Measurements from ENCODE around the gene PGM2. TPM values are rescaled to one million over a fixed set of nuclear protein-coding genes. Genes with fewer than 3 reads are reported as not detected.
A peak's percentile ranks its signal among the peaks of the same experiment; 100 is the strongest.

PGM2 gene
- total and polyA plus RNA-seq, 2 experiments from 2014 or later = 20.6 to 50.9 TPM

GRCh38 chr4:37858872-37859271 lies 32.4 kb downstream of the PGM2 start:
- Histone ChIP-seq H3K27me3 (no peaks in the 10 kb centered on the region), H3K9me3 (ENCODE audit: low read depth) (no peaks in the 10 kb centered on the region), H3K27ac (no peak overlapping the region), H3K4me3 (no peak overlapping the region), H3K36me3 (peaks cover 23% of the 10 kb centered on the region), H3K4me1 (ENCODE audit: low read depth) (no peaks in the 10 kb centered on the region)
- DNase-seq (ENCODE audit: low read depth in 1 of 2, low spot score in 1 of 2) = peak in 1 of 2 donors; percentile 24
- no peak for TF ChIP-seq CTCF (IDR thresholded peaks at IDR 0.05; ENCODE audit: low read depth, low read length)

GRCh38 chr4:37860266-37860665 lies 33.8 kb downstream of the PGM2 start:
- no peak overlapping the region for H3K4me3 ChIP-seq
- no peak overlapping the region for H3K27ac ChIP-seq
- peaks cover 19% of the 10 kb centered on the region for H3K36me3 ChIP-seq
- no peak for TF ChIP-seq CTCF (IDR thresholded peaks at IDR 0.05; ENCODE audit: low read depth, low read length)
- DNase-seq (ENCODE audit: low read depth in 1 of 2, low spot score in 1 of 2) = no peak
- no peaks in the 10 kb centered on the region for H3K27me3 ChIP-seq
- H3K4me1 ChIP-seq (ENCODE audit: low read depth) = peaks cover 6% of the 10 kb centered on the region
- H3K9me3 ChIP-seq (ENCODE audit: low read depth) = no peaks in the 10 kb centered on the region

- H3K27me3 ChIP-seq = no peaks in the 10 kb centered on the region
- no peak for DNase-seq (ENCODE audit: low read depth in 1 of 2, low spot score in 1 of 2)
- H3K4me3 ChIP-seq = no peak overlapping the region
- H3K4me1 ChIP-seq (ENCODE audit: low read depth) = peaks cover 9% of the 10 kb centered on the region
- no peak overlapping the region for H3K27ac ChIP-seq
- no peak for TF ChIP-seq CTCF (IDR thresholded peaks at IDR 0.05; ENCODE audit: low read depth, low read length)
- peaks cover 16% of the 10 kb centered on the region for H3K36me3 ChIP-seq
- H3K9me3 ChIP-seq (ENCODE audit: low read depth) = no peaks in the 10 kb centered on the region
These were observed 36.5 kb downstream of the PGM2 start for GRCh38 chr4:37862961-37863360.

- H3K4me3 ChIP-seq = no peak overlapping the region
- no peak for DNase-seq (ENCODE audit: low read depth in 1 of 2, low spot score in 1 of 2)
- peaks cover 11% of the 10 kb centered on the region for H3K36me3 ChIP-seq
- H3K9me3 ChIP-seq (ENCODE audit: low read depth) = no peaks in the 10 kb centered on the region
- no peak for TF ChIP-seq CTCF (IDR thresholded peaks at IDR 0.05; ENCODE audit: low read depth, low read length)
- H3K27me3 ChIP-seq = no peaks in the 10 kb centered on the region
- H3K27ac ChIP-seq = no peak overlapping the region
- peaks cover 9% of the 10 kb centered on the region for H3K4me1 ChIP-seq (ENCODE audit: low read depth)
These were observed 38.3 kb downstream of the PGM2 start for GRCh38 chr4:37864786-37865185.

GRCh38 chr4:37865450-37865849 lies 39.0 kb downstream of the PGM2 start:
- Histone ChIP-seq H3K9me3 (ENCODE audit: low read depth) (no peaks in the 10 kb centered on the region), H3K27me3 (no peaks in the 10 kb centered on the region), H3K4me1 (ENCODE audit: low read depth) (peaks cover 9% of the 10 kb centered on the region), H3K27ac (no peak overlapping the region), H3K36me3 (peaks cover 11% of the 10 kb centered on the region), H3K4me3 (no peak overlapping the region)
- DNase-seq (ENCODE audit: low read depth in 1 of 2, low spot score in 1 of 2) = peak in 1 of 2 donors; percentile 26
- no peak for TF ChIP-seq CTCF (IDR thresholded peaks at IDR 0.05; ENCODE audit: low read depth, low read length)

GRCh38 chr4:37867102-37867501 lies 40.6 kb downstream of the PGM2 start:
- H3K27ac ChIP-seq = no peak overlapping the region
- TF ChIP-seq CTCF (IDR thresholded peaks at IDR 0.05; ENCODE audit: low read depth, low read length) = no peak
- H3K36me3 ChIP-seq = peaks cover 2% of the 10 kb centered on the region
- H3K4me1 ChIP-seq (ENCODE audit: low read depth) = peaks cover 9% of the 10 kb centered on the region
- H3K4me3 ChIP-seq = no peak overlapping the region
- no peak for DNase-seq (ENCODE audit: low read depth in 1 of 2, low spot score in 1 of 2)
- no peaks in the 10 kb centered on the region for H3K27me3 ChIP-seq
- H3K9me3 ChIP-seq (ENCODE audit: low read depth) = no peaks in the 10 kb centered on the region

Data from cardiac muscle cell (in vitro differentiated cells and primary cell).